ENCODE measurements around the gene PDE3A.
"Not testable (repeated sequence)": the region's sequence is repeated elsewhere in the genome, so short reads cannot be mapped to it uniquely, and the experiment has no call there.

PDE3A gene

DNA sequence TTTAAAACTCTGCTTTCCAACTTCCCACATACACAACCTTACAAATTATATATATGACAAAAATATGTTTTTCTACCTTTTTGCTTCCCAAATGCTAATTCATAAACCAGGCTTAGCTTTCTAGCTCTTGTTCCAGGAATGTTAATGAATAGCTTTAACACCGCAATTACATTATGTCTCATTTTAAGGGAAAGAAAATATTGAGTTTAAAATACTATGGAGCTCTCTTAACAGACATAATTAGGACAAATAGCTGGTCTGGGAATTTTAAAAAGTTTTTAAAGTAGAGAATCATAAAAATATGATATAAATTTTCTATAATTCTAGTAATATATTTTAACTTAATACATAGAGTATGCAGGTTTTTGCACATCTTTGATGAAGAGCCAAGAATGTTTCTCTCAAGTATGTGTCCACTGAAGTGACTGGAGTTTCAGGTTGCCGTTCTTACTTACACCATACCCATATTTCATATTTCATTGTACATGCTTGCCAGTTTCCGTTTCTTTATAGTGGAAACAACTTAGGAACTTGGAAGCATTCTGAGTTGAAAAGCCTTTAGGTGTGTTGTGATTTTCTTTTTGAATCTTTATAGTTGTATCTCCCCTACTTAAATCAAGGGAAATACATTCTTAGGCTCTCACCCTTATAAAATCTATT is 236.2 kb downstream of the PDE3A start:
- DNase-seq (ENCODE audit: low spot score): no peak

DNA sequence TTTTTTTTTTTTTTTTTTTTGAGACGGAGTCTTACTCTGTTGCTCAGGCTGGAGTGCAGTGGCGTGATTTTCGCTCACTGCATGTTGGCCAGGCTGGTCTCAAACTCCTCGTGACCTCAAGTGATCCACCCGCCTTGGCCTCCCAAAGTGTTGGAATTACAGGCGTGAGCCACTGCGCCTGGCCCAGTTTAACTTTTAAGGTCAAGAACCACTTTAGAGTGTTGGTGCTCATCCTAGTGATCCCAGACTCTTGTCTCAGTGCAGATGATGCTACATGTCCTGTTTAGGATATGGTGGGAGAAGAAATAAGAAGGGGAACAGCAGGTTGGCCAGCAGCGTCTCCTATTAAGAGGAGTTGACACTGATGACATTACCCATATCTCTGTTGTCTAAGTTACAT is 246.7 kb downstream of the PDE3A start:
- not testable (repeated sequence) for DNase-seq (ENCODE audit: low spot score)

DNA sequence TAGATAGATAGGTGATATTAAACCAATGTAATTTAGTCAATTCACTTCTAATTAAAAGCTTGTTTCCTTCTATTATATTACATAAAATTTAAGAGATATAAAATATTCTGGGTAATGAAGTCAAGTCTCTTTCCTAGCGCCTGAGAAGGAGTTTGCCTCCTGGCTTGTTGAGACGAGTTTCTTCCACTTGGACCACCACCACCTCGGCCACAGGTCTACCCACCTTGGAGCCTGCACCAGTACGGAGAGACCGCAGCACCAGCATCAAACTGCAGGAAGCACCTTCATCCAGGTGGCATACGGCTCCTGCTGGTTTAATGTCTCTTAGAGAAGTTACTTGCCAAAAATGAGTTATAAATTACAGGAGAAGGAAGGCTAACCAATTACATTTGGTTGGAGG is 247.8 kb downstream of the PDE3A start:
- no peak for DNase-seq (ENCODE audit: low spot score)

DNA sequence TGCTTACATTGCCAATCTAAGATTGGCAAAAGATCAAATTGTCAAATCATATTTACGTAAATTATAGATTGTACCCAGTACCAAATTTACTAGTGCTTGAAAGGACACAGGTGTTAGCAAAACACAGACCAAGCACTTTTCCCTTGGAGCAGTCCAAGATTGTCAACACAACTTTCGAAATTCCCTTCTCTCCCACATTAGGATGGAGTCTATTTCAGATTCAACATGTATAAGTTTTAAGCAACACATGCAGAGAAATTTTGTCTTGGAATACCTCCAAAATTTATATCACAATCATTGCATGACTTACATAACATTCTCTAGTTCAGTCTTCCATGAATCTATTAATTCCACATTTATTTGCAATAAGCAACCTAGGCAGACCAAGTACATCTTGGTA is 251.9 kb downstream of the PDE3A start:
- no peak for DNase-seq (ENCODE audit: low spot score)

DNA sequence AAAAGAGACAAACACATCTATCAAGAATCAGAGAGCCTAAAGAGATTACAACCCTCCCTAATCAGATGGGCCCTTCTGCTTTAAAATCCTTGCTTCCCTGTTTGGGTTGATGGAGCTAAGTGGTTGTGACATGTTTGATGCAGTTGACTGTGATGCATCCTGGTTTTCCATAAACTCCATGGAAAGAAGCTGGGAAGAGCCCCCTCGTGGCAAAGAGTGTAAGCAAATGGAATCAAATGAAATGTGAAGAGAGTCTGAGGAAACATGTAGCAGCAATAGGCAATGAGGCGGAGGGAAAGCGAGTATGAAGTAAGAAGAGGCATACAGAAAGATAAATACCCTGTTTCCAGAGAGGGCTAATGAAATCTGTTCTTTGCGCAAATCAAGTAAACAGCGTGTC is 256.4 kb downstream of the PDE3A start:
- no peak for DNase-seq (ENCODE audit: low spot score)

DNA sequence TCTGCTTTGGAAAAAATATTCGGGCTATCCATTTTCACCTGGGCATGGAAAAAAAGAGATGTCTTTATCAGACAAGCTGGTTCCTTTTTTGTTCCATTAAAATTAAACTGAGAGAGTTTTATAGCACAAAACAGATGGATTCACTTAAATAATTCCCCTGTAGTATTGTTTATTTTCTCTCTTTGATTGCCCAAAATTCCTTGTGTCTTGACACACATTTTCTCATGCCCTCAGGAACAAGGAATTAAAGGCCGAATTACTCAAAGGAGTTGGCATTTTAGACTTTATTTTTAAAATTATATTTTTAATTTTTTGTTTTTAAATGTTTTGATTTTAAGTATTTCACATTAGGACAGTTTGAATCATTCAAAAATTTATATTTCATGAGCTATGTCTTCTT is 257.2 kb downstream of the PDE3A start:
- no peak for DNase-seq (ENCODE audit: low spot score)

DNA sequence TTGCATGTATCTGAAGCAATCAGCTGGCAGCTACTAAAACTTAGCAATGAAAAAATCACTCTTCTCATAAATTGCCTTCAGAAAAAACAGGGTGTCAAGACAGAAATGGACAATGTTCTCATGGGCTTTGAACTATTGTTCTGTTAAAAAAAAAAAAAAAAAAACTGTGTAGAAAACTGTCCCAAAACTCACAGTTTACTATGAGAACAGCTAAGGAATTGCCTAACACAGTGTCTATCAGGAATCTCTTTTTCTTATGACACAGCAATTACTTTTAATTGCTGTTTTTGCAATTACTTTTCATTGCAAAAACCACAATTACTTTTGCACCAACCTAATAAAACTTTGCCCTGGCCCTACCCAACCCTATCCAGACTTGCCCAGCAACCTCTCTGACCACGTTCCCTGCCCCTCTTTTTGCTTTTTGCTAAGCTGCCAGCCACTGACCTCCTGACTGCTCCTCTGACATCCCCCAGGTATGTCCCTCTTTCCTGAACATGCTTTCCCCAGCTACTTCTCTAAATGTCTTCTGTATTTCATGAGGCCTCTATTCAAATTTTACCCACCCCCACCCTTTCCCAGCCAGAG is 258.8 kb downstream of the PDE3A start:
- DNase-seq (ENCODE audit: low spot score): no peak

DNA sequence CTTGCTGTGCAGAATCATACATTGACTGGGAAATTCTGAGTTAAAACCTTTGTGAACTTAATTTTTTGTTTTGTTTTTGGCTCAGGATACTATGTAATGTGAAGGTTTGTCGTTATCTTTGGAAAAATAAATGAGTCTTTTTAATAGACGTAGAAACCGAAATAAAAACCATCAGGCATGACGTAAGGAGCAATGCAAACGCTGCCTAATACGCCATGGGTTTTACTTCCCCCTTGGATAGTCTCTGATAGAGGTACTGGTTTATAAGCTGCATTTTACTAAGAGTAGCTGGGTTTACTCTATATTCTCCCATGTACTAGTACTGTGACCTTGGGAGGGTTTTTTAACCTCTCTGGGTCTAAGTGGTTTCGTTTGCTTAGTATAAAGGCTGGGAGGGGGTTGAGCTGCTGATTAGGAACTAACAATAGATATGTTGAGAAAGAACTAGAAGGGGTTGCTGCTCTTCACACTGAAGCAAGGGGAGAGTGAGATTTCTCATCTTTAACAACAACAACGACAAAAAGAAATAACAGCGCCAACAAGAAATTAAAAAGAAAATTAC is 260.0 kb downstream of the PDE3A start:
- DNase-seq (ENCODE audit: low spot score): no peak

DNA sequence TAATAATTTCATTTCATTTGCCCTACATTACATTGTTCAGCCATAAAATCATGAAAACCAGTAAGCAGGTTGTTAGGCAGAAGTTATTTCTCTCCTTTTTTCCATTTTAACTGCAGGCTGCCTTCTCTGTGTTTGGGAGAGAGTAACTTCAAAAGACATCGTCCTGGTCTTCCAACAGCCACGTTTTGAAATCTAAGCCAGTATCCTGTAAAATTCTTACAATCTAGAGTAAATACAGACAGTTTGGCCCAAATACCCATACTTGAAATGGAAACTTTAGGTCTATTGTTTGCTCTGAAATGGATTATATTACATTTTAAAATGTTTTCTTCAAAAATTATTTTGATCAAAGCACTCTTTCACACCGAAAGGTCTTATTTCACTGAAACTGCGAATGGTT is 260.7 kb downstream of the PDE3A start:
- no peak for DNase-seq (ENCODE audit: low spot score)

DNA sequence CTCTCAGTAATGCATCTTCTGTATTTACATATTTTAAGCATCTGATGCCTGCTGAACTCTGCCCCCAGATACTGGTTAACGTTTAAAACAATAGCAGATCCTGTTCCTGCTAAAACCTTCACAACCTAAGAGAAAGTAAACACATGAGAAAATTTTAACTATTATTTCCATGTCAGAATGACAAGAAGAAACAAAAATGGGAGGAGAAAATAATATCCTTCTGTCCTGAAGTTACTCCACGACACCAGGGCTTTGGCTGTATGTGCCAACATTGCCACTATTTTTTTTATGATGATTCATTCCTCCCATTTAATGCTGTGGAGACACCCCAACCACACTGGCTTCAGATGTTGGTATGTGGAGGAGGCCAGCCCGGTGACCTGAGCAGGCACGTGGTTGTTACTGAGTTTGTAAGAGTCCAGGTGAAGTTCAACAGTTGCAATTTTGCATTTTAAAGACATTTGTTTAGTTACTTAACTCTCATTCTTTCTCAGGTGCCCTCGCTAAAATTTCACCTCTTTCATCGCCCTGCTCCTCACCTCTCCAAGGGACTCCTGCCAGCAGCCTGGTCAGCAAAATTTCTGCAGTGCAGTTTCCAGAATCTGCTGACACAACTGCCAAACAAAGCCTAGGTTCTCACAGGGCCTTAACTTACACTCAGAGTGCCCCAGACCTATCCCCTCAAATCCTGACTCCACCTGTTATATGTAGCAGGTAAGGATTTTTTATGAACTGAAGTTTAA is 261.2 kb downstream of the PDE3A start:
- no peak for DNase-seq (ENCODE audit: low spot score)

DNA sequence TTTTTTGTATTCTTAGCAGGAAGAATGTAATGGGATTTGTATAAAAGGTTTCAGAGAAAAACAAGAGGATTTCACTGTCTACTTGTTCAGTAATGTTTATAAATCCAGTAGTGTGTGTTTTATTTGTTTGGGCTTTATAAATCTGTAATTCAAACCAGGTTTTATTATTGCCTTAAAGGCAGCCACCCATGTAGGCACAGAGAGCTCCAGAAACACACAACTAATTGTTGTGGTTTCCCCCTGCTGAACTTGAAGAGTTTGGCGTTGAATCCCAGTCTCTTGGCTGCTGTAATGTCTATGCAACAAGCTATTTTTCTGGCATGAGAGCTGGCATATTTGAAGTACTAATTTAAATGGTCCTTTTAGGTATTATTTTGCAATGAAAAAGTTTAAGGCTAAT is 263.4 kb downstream of the PDE3A start:
- peak; percentile 14 for DNase-seq (ENCODE audit: low spot score)

DNA sequence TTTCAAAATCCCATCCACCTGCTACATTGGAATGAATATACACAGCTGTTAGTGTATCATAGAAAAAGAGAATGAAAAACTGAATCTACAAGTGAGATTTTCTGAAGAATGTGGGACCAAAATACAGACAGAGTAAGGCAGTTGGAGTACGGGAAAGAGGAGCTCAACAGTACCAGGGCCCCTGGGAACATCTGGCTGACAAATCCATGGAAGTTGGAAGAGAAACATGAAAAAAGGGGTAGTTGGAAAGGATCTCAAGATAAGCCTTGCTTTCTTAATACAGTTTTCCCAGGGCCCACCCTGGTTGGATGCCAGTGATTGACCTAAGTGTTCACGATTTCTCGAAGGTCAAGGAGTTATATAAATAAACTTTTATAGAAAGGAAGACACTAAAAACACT is 272.8 kb downstream of the PDE3A start:
- DNase-seq (ENCODE audit: low spot score): no peak

DNA sequence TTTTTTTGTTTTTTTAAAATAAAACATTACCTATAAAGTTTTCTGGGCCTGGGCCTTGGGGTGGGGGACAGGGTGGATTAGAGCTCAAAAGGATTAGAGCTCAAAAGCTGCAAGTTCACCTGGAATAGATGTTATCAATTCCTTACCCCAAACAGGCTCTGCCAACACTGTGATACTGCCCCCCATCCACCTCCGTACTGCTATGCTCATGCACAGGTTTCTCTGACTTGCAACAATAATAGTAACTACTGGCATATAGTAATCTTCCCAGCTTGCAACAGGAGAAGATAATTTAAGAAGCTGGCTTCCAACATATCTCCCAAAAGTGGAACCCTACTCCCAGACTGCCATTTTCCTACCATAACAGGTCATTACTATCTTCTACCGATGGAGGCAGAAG is 275.5 kb downstream of the PDE3A start:
- no peak for DNase-seq (ENCODE audit: low spot score)

DNA sequence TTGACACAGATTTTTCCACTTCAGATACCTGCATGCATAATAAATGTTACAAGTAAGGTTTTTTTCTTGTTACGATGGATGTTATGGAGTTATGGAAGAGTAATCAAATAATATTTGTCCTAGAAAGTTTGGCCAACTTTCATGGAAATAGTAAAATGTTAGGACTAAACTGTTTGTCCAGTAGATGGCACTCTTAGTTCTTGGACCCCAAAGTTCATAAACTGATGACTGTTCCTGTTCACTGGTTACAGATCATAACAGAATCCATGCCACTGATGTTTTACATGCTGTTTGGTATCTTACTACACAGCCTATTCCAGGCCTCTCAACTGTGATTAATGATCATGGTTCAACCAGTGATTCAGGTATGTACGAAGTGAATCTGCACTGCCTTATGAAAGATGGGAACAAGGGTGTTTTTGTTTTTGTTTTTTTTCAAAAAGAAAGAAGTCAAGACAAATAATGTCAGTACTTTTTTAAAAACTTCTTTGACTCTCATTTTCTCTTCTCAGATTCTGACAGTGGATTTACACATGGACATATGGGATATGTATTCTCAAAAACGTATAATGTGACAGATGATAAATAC is 278.0 kb downstream of the PDE3A start:
- peak; percentile 58 for DNase-seq (ENCODE audit: low spot score)

DNA sequence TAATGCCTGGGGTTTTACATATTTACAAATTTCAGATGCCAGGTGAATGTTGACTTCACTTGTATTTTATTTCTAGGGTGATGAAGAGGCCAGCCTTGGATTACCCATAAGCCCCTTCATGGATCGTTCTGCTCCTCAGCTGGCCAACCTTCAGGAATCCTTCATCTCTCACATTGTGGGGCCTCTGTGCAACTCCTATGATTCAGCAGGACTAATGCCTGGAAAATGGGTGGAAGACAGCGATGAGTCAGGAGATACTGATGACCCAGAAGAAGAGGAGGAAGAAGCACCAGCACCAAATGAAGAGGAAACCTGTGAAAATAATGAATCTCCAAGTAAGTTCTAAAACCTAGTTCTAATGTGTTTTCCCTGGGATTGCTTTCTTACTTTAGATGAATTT is 285.5 kb downstream of the PDE3A start:
- DNase-seq (ENCODE audit: low spot score): no peak

DNA sequence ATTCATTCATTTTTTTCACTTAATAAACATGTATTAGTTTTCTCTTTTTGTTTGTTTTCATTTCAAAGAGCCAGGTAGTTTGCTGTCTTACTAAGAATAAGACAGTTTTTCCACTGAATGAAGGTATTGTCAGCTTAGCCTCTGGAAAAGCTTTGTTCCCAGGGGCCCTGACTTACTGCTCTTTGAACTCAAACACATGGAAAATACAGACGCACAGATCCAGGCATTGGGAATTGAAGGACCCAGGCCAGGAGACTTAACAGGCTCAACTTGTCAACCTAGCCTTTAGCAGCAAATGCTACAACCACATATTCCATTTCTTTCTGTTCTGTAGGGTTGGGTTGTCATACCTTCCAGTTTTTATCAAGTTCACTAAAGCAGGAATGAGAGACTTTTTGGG is 288.3 kb downstream of the PDE3A start:
- DNase-seq (ENCODE audit: low spot score): no peak

DNA sequence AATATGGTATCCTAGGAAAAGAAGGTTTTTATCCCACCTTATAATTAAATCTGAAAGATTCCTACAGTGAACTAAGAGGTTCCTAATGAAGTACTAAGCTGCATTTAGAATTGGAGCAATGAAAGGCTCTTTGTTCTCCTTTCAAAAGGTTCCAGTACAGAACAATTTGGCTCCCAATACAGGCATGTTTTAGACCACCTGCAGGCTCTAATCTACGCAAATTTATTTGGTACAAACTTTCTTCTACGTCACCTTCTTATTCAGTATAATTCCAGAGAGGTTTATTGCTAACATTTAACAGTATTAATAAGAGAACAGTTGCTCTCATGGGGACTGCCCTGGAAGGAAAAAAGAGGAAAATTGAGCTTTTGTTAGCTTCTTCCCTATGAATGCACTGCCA is 289.2 kb downstream of the PDE3A start:
- DNase-seq (ENCODE audit: low spot score): no peak

DNA sequence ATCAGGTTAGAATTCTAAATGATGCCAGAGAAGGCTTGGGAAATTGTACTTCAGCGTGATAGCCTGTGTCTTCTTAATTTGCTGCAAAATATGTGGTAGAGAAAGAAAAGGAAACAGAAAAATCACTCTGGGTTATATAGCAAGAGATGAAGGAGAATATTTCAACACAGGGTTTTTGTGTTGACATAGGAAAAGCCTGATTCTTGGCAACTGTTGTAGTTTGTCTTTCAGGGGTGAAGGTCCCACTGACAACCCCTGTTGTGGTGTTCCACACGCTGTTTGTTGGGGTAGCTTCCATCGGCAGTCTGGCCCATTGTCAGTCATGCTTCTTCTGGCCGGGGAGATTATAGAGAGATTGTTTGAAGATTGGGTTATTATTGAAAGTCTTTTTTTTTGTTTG is 313.0 kb downstream of the PDE3A start:
- no peak for DNase-seq (ENCODE audit: low spot score)

DNA sequence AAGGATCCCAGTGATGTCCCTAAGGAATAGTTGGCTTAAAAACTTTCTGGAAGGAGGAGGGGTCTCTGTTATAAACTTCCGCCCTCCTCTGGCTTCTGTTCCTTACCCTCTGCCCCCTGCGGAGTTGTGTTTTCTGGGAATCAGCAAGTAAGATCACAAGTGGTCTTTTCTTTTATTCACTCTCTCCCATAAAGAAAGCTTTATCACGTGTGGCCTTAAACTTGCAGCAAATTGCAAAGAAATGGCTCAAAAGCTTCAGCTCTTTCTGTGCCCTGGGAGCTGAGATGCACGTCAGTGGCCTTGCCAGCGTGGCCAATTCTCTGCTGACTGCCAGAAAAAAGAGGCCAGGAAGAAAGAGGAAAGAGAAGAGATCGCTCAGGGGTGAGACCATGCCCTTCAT is 326.9 kb downstream of the PDE3A start, which contains the start of gene SLCO1C1:
SLCO1C1 (plus strand) TSS at position 101 of the 400 bp plus-strand sequence. CDS start 4,245 bp downstream, outside the sequence.
- peak; percentile 37 for DNase-seq (ENCODE audit: low spot score)

DNA sequence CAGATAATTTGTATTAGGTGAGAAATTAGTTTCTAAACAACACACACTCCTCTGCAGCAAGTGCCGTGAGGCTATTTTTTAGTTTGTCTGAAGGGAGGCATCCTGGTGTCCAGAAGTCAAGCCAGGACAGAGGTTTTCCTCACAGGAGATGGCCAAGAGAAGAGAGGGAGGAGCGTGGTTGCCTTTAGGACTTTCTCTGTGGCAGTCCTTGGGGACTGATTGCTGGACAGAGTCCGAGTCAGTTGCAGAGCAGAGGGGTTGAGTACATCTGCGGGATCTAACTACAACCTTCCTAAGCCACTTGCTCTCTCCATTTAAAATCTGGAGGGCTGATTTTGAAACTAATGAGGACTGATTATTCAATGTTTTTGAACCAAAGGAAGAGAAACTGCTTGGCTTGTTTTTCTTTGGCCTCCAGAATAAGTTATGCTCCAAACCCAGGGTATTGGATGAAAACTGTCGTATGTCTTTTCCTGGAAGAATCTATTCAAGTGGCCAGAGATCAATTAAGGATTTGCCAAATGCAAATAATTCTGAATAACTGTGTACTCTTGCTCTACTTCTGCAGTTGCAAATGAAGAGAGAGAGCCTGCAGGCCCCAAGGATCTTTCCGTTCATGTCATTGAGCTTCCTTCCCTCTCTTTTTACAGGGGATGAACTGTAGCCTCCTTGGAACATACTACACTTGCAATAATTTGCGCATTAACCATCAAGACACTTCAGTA is 328.0 kb downstream of the PDE3A start:
- peak; percentile 49 for DNase-seq (ENCODE audit: low spot score)

DNA sequence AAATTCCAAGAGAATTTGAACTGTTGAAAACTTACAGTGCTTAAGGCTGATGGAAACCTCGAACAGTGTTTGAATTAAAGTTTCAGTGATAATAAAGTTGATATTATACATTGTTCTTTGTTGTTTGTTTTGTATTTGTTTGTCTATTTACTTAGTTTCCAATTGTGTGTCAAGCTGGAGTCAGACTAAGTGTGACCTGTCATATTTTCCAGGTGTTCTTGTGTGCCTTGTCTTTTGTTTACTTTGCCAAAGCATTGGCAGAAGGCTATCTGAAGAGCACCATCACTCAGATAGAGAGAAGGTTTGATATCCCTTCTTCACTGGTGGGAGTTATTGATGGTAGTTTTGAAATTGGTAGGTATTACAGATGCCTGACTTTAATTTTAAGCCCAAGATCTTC is 332.8 kb downstream of the PDE3A start:
- DNase-seq (ENCODE audit: low spot score): no peak

DNA sequence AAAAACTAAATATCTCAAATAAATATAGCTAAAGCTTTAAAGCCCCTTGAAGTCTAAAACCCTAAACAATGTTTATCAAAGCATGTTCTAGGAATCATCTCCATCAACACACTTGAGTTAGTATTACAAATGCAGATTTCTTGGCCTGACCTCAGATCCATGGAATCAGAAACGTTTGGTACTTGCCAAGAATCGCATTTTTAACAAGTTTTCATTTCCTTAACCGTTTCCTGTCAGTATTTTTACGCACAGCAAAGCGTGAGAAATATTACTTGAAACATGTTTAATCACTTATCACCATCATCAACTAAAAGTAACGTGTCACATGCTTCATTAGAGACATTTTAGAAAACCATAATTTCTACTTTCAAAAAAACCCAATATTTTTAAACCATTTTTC is 336.5 kb downstream of the PDE3A start:
- no peak for DNase-seq (ENCODE audit: low spot score)
